HG03457 (cell line): ENCODE measurements around the gene OR5AK2.
"Not testable (repeated sequence)": the region's sequence is repeated elsewhere in the genome, so short reads cannot be mapped to it uniquely, and the experiment has no call there.

Source experiments
- ATAC-seq: cut with Tn5 transposase; IDR thresholded peaks from one replicate; pipeline ENCODE4 v1.9.1; 2021; ENCODE audit warnings: moderate number of reproducible peaks; ENCODE audit not compliant: unreplicated experiment

OR5AK2 gene

GRCh38 chr11:56988614-56989013 is at the start of gene OR5AK2:
OR5AK2 (plus strand) TSS chr11:56988914; CDS start chr11:56988914, 0 bp downstream.
- ATAC-seq: no peak

GRCh38 chr11:56945526-56945925 is 43.2 kb upstream of the OR5AK2 start:
- ATAC-seq: not testable (repeated sequence)

GRCh38 chr11:56948991-56949515 is 39.7 kb upstream of the OR5AK2 start:
- no peak for ATAC-seq

- no peak for ATAC-seq
Measured at GRCh38 chr11:56950510-56950909, 38.2 kb upstream of the OR5AK2 start.

- ATAC-seq: not testable (repeated sequence)
Measured at GRCh38 chr11:56953907-56954306, 34.8 kb upstream of the OR5AK2 start.

GRCh38 chr11:56961609-56962008 is 27.1 kb upstream of the OR5AK2 start:
- ATAC-seq: no peak

- ATAC-seq: no peak
Measured at GRCh38 chr11:56967726-56968125, 21.0 kb upstream of the OR5AK2 start.

- no peak for ATAC-seq
Measured at GRCh38 chr11:56968524-56968923, 20.2 kb upstream of the OR5AK2 start.

GRCh38 chr11:56977314-56977713 is 11.4 kb upstream of the OR5AK2 start:
- ATAC-seq: no peak

- ATAC-seq: no peak
Measured at GRCh38 chr11:56990702-56991101, 2.0 kb downstream of the OR5AK2 start.

- no peak for ATAC-seq
Measured at GRCh38 chr11:56994532-56994931, 5.8 kb downstream of the OR5AK2 start.

- ATAC-seq: no peak
Measured at GRCh38 chr11:57001674-57002401, 13.1 kb downstream of the OR5AK2 start.

GRCh38 chr11:57008373-57008772 is 19.7 kb downstream of the OR5AK2 start:
- no peak for ATAC-seq

- no peak for ATAC-seq
Measured at GRCh38 chr11:57015679-57016078, 27.0 kb downstream of the OR5AK2 start.

GRCh38 chr11:57031556-57031955 is 42.8 kb downstream of the OR5AK2 start:
- no peak for ATAC-seq
